ENCODE measurements around the gene EVC2. TPM values are rescaled to one million over a fixed set of nuclear protein-coding genes. Genes with fewer than 3 reads are reported as not detected.

Gene EVC2
- total and polyA plus RNA-seq, 7 experiments from 2014 or later, result 0.09 to 0.98 (median 0.33) TPM; not detected in 1

DNA sequence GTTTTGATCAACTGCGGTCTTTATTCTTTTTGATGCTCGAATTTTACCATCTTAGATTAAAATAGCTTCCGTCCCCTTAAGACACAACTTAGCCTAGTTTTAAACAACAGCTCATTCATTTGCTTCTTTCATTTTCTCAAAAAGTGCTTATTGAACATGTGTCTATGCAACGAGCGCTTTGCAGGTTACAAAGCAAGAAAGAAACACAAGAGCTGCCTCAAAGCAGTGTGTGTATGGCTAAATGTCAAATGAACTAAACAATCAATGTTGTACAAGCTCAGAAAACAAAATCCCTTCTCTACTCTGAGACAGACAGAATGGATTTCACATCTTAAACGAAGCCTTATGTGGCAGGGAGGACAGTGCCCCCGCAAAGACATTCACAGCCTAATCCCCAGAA is 61.0 kb downstream of the EVC2 start:
- H3K9me3 Mint-ChIP-seq, result peaks cover 0 to 5% (median 2%) of the 10 kb centered on the region in 11 donors
- H3K4me1 ChIP-seq (ENCODE audit: control insufficient read depth in 2 of 2, insufficient read depth in 2 of 2, low read length in 2 of 2), result no peaks in the 10 kb centered on the region
- no peak for ATAC-seq
- no peaks in the 10 kb centered on the region for H3K9me3 ChIP-seq (ENCODE audit: control insufficient read depth in 2 of 3, low read length in 3 of 3)
- no peak overlapping the region for H3K27ac ChIP-seq (ENCODE audit: low read depth, low read length)
- no peak overlapping the region for H3K4me3 ChIP-seq (ENCODE audit: low read length)
- no peaks in the 10 kb centered on the region for H3K36me3 Mint-ChIP-seq
- no peaks in the 10 kb centered on the region for H3K36me3 ChIP-seq (ENCODE audit: control insufficient read depth in 2 of 3, insufficient read depth in 3 of 3, low read length in 3 of 3)
- intact Hi-C loops (cut with micrococcal nuclease), result no loop called here
- no peaks in the 10 kb centered on the region for H3K27me3 ChIP-seq (ENCODE audit: control insufficient read depth in 2 of 2, insufficient read depth in 2 of 2, low read length in 2 of 2)
- CTCF ChIA-PET, result no interaction called here
- peaks cover 0 to 9% (median 0%) of the 10 kb centered on the region in 5 donors for H3K27me3 Mint-ChIP-seq
- DNase-seq, result no peak
- H3K27ac Mint-ChIP-seq, result no peak overlapping the region
- POLR2A ChIA-PET, result no interaction called here
- no peak overlapping the region for H3K4me3 Mint-ChIP-seq
- H3K4me1 Mint-ChIP-seq, result no peaks in the 10 kb centered on the region

GRCh38 chr4:5640096-5640495 is 68.3 kb downstream of the EVC2 start:
- CTCF ChIA-PET, result no interaction called here
- no peaks in the 10 kb centered on the region for H3K27me3 ChIP-seq (ENCODE audit: control insufficient read depth in 2 of 2, insufficient read depth in 2 of 2, low read length in 2 of 2)
- Mint-ChIP-seq H3K4me3 (no peak overlapping the region), H3K27me3 (no peaks in the 10 kb centered on the region), H3K36me3 (no peaks in the 10 kb centered on the region), H3K27ac (no peak overlapping the region), H3K9me3 (peaks cover 0 to 5% (median 0%) of the 10 kb centered on the region in 11 donors), H3K4me1 (no peaks in the 10 kb centered on the region)
- no peak for ATAC-seq
- no peaks in the 10 kb centered on the region for H3K9me3 ChIP-seq (ENCODE audit: control insufficient read depth in 2 of 3, low read length in 3 of 3)
- H3K27ac ChIP-seq (ENCODE audit: low read depth, low read length), result no peak overlapping the region
- intact Hi-C loops (cut with micrococcal nuclease), result no loop called here
- no peak for DNase-seq
- no peaks in the 10 kb centered on the region for H3K4me1 ChIP-seq (ENCODE audit: control insufficient read depth in 2 of 2, insufficient read depth in 2 of 2, low read length in 2 of 2)
- H3K4me3 ChIP-seq (ENCODE audit: low read length), result no peak overlapping the region
- POLR2A ChIA-PET, result no interaction called here
- H3K36me3 ChIP-seq (ENCODE audit: control insufficient read depth in 2 of 3, insufficient read depth in 3 of 3, low read length in 3 of 3), result no peaks in the 10 kb centered on the region

DNA sequence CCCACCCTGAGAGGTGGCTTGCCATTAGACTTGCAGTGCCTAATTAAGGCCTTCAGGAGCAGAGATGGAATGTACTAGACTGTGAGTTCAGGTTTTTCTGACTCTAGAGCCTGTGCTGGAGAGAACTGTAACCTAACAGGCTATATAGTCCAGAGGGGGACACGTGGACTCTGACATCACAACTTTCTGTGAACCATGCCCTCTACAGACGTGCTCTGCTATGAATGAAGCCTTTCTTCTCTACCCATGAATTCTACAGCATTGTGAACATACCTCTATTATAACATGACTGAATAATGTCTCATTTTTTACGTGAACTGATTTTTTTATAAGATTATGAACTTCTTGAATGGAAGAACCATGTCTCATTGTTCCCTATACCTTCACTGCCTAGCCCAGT is 68.8 kb downstream of the EVC2 start:
- Mint-ChIP-seq H3K27me3 (no peaks in the 10 kb centered on the region), H3K36me3 (no peaks in the 10 kb centered on the region), H3K4me3 (no peak overlapping the region), H3K4me1 (no peaks in the 10 kb centered on the region), H3K27ac (no peak overlapping the region), H3K9me3 (peaks cover 0 to 5% (median 0%) of the 10 kb centered on the region in 11 donors)
- CTCF ChIA-PET, result no interaction called here
- no peak overlapping the region for H3K4me3 ChIP-seq (ENCODE audit: low read length)
- H3K9me3 ChIP-seq (ENCODE audit: control insufficient read depth in 2 of 3, low read length in 3 of 3), result no peaks in the 10 kb centered on the region
- no peak overlapping the region for H3K27ac ChIP-seq (ENCODE audit: low read depth, low read length)
- intact Hi-C loops (cut with micrococcal nuclease), result no loop called here
- H3K36me3 ChIP-seq (ENCODE audit: control insufficient read depth in 2 of 3, insufficient read depth in 3 of 3, low read length in 3 of 3), result no peaks in the 10 kb centered on the region
- H3K27me3 ChIP-seq (ENCODE audit: control insufficient read depth in 2 of 2, insufficient read depth in 2 of 2, low read length in 2 of 2), result no peaks in the 10 kb centered on the region
- ATAC-seq (no peak), DNase-seq (no peak)
- POLR2A ChIA-PET, result no interaction called here
- H3K4me1 ChIP-seq (ENCODE audit: control insufficient read depth in 2 of 2, insufficient read depth in 2 of 2, low read length in 2 of 2), result no peaks in the 10 kb centered on the region

DNA sequence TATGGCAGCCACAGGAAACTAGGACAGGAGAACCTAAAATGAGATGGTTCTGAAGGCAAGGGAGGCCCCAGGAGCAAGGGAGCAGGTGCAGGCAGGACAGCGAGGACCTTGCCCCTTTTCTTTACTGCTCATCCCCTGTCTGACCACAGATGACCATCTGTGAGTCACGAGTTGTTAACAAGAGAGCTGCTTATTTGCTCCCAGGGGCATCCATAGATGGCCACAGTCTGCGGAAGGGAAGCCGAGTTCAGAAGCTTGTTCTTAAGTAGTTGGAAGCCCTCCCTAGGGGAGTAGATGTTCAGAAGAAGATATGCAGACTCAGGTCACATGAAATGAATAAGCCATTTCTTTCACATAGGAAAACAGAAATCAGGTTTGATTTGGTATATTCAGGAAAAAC is 69.4 kb downstream of the EVC2 start:
- ATAC-seq (no peak), DNase-seq (no peak)
- H3K27me3 ChIP-seq (ENCODE audit: control insufficient read depth in 2 of 2, insufficient read depth in 2 of 2, low read length in 2 of 2), result no peaks in the 10 kb centered on the region
- H3K27ac ChIP-seq (ENCODE audit: low read depth, low read length), result no peak overlapping the region
- ChIA-PET CTCF (no interaction called here), POLR2A (no interaction called here)
- no peaks in the 10 kb centered on the region for H3K4me1 Mint-ChIP-seq
- no peaks in the 10 kb centered on the region for H3K9me3 ChIP-seq (ENCODE audit: control insufficient read depth in 2 of 3, low read length in 3 of 3)
- H3K4me3 Mint-ChIP-seq, result no peak overlapping the region
- no peaks in the 10 kb centered on the region for H3K27me3 Mint-ChIP-seq
- H3K27ac Mint-ChIP-seq, result no peak overlapping the region
- peaks cover 0 to 5% (median 0%) of the 10 kb centered on the region in 11 donors for H3K9me3 Mint-ChIP-seq
- intact Hi-C loops (cut with micrococcal nuclease), result no loop called here
- H3K4me1 ChIP-seq (ENCODE audit: control insufficient read depth in 2 of 2, insufficient read depth in 2 of 2, low read length in 2 of 2), result no peaks in the 10 kb centered on the region
- H3K36me3 ChIP-seq (ENCODE audit: control insufficient read depth in 2 of 3, insufficient read depth in 3 of 3, low read length in 3 of 3), result no peaks in the 10 kb centered on the region
- H3K36me3 Mint-ChIP-seq, result no peaks in the 10 kb centered on the region
- no peak overlapping the region for H3K4me3 ChIP-seq (ENCODE audit: low read length)

- Histone ChIP-seq H3K27me3 (ENCODE audit: control insufficient read depth in 2 of 2, insufficient read depth in 2 of 2, low read length in 2 of 2) (no peaks in the 10 kb centered on the region), H3K4me1 (ENCODE audit: control insufficient read depth in 2 of 2, insufficient read depth in 2 of 2, low read length in 2 of 2) (no peaks in the 10 kb centered on the region), H3K4me3 (ENCODE audit: low read length) (no peak overlapping the region), H3K36me3 (ENCODE audit: control insufficient read depth in 2 of 3, insufficient read depth in 3 of 3, low read length in 3 of 3) (no peaks in the 10 kb centered on the region), H3K9me3 (ENCODE audit: control insufficient read depth in 2 of 3, low read length in 3 of 3) (no peaks in the 10 kb centered on the region), H3K27ac (ENCODE audit: low read depth, low read length) (no peak overlapping the region)
- Mint-ChIP-seq H3K27ac (no peak overlapping the region), H3K4me1 (no peaks in the 10 kb centered on the region), H3K4me3 (no peak overlapping the region), H3K36me3 (no peaks in the 10 kb centered on the region), H3K27me3 (no peaks in the 10 kb centered on the region), H3K9me3 (peaks cover 0 to 5% (median 0%) of the 10 kb centered on the region in 11 donors)
- intact Hi-C loops (cut with micrococcal nuclease), result no loop called here
- ATAC-seq (no peak), DNase-seq (no peak)
- ChIA-PET POLR2A (no interaction called here), CTCF (no interaction called here)
These were observed 70.0 kb downstream of the EVC2 start for GRCh38 chr4:5638316-5638715.

DNA sequence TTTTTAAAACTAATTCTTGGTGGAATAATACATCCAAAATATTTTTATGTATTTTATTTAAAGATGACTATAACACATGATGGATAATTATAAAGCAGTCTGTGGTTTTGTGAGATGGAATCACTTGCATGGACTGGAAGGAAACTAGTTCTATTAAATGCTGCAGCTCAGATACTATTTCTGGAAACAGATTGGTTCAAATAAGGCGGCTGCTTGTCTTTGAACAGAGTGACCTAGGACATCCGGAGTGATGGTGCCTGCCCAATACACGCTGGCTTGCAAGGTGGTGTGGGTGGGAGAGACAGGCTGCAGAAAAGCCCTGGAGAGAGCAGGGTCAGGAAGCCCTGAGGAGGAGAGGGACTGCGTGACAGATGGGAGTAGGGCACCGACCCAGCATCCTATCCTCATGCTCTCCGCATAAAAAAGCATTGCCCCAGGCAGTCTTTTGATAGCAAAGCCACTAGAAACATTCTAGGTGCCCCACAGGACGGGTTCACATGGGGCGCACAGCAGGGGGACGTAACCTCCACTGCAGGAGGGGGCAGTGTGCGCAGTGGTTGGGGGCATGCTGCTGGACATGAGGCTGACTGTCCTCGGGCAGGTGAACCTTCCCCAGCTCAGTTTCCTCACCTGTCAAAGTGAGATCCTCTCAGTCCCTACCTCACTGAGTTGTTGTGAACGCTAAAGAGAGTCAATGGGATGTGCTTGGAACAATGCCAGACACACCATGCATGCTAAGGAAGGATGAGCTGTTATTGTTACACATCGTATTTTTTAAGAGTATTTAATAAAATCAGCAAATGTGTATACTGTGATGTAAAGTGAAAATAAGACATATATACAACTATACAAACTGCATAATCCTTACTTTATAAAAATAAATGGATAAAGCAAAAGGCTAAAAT is 71.3 kb downstream of the EVC2 start:
- ATAC-seq, result no peak
- intact Hi-C loops (cut with micrococcal nuclease), result no loop called here
- H3K4me1 ChIP-seq (ENCODE audit: control insufficient read depth in 2 of 2, insufficient read depth in 2 of 2, low read length in 2 of 2), result no peaks in the 10 kb centered on the region
- no peak overlapping the region for H3K27ac ChIP-seq (ENCODE audit: low read depth, low read length)
- H3K4me1 Mint-ChIP-seq, result no peaks in the 10 kb centered on the region
- no peaks in the 10 kb centered on the region for H3K9me3 ChIP-seq (ENCODE audit: control insufficient read depth in 2 of 3, low read length in 3 of 3)
- H3K36me3 Mint-ChIP-seq, result no peaks in the 10 kb centered on the region
- H3K27me3 Mint-ChIP-seq, result no peaks in the 10 kb centered on the region
- no peak overlapping the region for H3K4me3 Mint-ChIP-seq
- no peak overlapping the region for H3K4me3 ChIP-seq (ENCODE audit: low read length)
- POLR2A ChIA-PET, result no interaction called here
- H3K27me3 ChIP-seq (ENCODE audit: control insufficient read depth in 2 of 2, insufficient read depth in 2 of 2, low read length in 2 of 2), result no peaks in the 10 kb centered on the region
- CTCF ChIA-PET, result no interaction called here
- DNase-seq, result no peak
- no peak overlapping the region for H3K27ac Mint-ChIP-seq
- no peaks in the 10 kb centered on the region for H3K36me3 ChIP-seq (ENCODE audit: control insufficient read depth in 2 of 3, insufficient read depth in 3 of 3, low read length in 3 of 3)
- H3K9me3 Mint-ChIP-seq, result peaks cover 0 to 5% (median 0%) of the 10 kb centered on the region in 11 donors

GRCh38 chr4:5635826-5636195 is 72.5 kb downstream of the EVC2 start:
- Histone ChIP-seq H3K4me1 (ENCODE audit: control insufficient read depth in 2 of 2, insufficient read depth in 2 of 2, low read length in 2 of 2) (no peaks in the 10 kb centered on the region), H3K36me3 (ENCODE audit: control insufficient read depth in 2 of 3, insufficient read depth in 3 of 3, low read length in 3 of 3) (no peaks in the 10 kb centered on the region), H3K27ac (ENCODE audit: low read depth, low read length) (no peak overlapping the region), H3K4me3 (ENCODE audit: low read length) (no peak overlapping the region), H3K27me3 (ENCODE audit: control insufficient read depth in 2 of 2, insufficient read depth in 2 of 2, low read length in 2 of 2) (no peaks in the 10 kb centered on the region), H3K9me3 (ENCODE audit: control insufficient read depth in 2 of 3, low read length in 3 of 3) (no peaks in the 10 kb centered on the region)
- DNase-seq, result no peak
- ChIA-PET POLR2A (no interaction called here), CTCF (no interaction called here)
- Mint-ChIP-seq H3K27me3 (no peaks in the 10 kb centered on the region), H3K9me3 (peaks cover 0 to 5% (median 0%) of the 10 kb centered on the region in 11 donors), H3K27ac (no peak overlapping the region), H3K4me1 (no peaks in the 10 kb centered on the region), H3K4me3 (no peak overlapping the region), H3K36me3 (no peaks in the 10 kb centered on the region)
- no peak for ATAC-seq
- intact Hi-C loops (cut with micrococcal nuclease), result no loop called here
